DMS79 (cell line): ENCODE measurements around the gene TEX38.
"Not testable (repeated sequence)": the region's sequence is repeated elsewhere in the genome, so short reads cannot be mapped to it uniquely, and the experiment has no call there.

Source experiments
- DNase-seq: peaks from one replicate; lab custom pipeline; 2025; lab: John Stamatoyannopoulos, UW

Gene TEX38

DNA sequence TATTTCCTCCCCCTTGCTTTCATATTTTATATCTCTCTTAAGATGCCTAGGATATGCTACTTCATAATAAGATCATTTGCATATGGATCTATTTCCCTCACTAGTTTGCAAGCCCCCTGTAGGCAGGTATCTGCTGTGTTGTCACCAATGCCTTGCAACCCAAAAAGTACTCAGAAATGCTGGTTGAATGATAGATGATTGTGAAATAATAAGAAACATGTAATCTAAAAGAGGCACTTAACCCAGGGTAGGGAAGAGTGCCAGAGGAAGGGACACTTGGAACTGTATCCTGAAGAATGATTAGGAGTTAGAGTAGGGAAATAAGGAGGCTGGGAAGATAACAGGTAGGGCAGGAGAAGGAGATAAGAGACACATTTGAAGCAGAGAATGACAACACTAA is 15.8 kb upstream of the TEX38 start:
- DNase-seq: no peak

DNA sequence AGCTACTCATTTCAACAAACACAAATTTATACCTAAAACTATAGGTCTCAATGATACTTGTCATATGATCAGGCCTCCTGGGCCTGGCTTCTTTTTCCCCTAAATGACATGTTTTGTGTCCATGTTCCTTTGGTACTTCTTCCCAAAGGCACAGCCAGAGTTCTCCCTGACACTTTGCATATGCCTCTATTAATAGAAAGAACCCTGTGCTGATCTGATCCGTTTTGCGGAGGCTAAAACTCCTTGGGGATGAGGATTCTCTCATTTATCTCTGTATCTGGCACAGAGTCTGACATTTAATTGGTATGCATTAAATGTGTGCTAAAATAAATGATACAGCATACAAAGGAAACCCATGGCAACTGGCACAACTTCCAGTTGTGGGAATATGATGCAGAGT is 15.0 kb upstream of the TEX38 start:
- no peak for DNase-seq

DNA sequence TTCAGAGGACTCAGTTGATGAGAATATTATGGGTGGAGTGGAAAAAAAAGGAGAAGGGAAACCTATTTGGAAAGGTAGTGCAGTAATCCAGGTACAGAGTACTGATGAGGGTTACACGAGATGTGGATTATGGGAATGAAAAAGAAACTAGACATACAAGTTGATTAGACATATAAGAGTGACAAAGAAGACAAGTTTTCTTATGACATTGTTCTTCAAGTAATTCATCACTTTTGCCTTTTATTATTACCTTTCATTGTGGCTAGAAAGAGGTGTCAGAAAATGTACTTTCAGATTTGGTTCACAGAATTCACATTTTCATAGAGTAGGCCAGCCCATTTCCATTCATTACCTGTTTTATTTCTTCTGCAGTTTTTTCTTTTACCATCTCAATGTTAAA is 13.9 kb upstream of the TEX38 start:
- DNase-seq: no peak

DNA sequence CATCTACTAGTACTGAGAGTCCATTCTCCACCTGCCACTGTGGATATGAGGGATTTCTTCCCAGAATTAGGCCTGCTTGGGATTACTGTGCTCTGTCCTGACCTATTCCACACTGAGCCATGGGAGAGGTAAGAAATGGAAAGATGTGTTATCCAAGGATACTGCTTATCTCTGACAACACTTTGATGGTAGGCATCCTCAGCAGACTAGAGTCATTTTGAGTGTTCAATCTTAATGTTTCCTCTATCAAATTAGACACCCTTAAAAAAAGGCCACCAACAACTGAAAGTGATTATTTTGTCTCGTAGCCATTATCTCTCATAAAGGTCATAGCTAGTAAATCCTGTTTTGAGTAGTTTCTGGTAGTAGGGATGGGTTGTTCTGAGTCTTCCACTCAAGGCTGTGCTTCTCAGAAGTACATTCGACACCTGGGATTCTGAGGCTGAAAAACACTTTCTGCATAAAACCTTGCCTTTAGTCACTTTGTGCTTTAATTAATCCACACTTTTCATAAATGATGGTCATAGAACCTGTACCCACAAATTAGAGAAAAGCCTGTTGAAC is 12.3 kb upstream of the TEX38 start:
- DNase-seq: no peak

DNA sequence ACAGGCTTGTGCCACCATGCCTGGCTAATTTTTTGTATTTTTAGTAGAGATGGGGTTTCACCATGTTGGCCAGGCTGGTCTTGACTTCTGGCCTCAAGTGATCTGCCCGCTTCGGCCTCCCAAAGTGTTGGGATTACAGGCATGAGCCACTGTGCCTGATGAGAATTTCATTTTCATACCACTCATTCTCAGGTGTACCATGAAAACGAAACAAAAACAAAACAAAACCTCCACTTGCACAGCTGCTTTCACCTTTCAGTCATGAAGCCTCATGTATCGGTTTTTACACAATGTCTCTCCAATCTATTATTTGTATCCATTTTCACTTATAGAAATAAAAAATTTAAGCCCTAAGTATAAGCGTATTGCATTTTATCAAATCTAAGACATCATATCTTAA is 11.5 kb upstream of the TEX38 start:
- not testable (repeated sequence) for DNase-seq

DNA sequence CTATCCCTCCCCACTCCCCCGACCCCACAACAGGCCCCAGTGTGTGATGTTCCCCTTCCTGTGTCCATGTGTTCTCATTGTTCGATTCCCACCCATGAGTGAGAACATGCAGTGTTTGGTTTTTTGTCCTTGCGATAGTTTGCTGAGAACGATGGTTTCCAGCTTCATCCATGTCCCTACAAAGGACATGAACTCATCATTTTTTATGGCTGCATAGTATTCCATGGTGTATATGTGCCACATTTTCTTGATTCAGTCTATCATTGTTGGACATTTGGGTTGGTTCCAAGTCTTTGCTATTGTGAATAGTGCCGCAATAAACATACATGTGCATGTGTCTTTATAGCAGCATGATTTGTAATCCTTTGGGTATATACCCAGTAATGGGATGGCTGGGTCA is 8.7 kb upstream of the TEX38 start:
- not testable (repeated sequence) for DNase-seq

DNA sequence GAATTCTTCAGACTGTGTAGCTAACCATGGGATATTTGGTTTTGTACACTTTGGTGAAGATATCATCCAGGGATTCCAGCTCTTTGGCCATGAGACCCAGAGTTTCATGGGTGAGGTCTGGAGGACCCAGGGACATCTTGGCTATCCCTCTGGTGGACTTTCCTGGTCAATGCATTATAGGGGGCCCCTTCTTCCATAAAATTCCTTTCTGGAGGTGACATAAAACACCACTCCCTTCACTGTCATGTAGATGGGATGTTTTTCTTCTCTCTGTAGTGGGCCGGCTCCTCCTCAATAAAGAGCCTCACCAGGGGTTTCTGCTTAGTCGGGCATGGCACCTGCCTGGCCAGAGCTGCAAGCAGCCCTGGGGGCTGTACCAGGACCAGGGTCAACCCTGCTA is 5.7 kb upstream of the TEX38 start:
- DNase-seq: no peak

DNA sequence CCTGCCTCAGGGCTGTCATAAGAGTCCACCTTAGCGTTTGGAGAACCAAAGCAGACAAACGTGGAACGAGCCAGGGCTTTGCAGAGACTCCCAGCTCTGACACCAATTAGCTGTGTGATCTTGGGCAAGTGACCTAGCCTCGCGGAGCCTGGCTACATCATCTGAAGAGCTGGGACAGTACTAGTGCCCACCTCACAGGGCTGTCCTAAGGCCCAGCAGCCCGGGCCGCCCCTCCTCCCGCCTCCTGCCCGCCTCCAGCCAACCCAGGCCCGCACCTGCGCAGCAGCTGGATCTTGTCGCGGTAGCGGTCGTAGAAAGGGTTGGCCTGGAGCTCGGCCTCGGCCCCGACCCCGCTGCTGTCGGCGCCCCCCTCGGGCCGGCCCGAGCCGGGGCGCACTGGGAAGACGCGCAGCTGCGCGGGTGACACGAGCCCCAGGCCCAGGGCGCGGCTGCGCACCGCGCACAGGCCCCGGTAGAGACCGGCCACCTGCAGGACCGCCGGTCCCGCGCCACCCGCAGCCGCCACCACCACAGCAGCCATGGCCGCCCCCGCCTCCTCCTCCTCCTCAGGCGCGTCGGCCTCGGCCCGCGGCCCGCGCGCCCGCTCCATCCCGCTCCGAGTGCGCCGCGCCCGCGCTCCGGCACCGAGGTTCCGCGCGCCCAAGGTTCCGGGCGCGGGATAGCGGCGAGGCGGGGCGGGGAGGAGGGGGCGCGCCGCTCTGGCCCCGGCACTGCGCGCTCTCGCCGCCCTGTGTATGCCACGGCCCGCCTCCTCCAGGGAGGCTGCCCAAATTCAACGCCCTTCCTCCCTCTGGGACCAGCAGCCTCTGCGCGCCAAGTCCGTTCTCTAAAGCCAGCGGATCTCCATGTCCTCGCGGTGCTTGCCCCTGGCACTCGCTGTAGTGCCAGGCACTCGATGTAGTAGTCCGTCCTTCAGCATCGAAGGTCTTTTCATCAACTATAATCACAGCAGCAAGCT is 3.6 kb upstream of the TEX38 start, which contains the start of gene ATPAF1:
TSS of gene ATPAF1 (minus strand) at position 583 of the 979 bp plus-strand sequence. CDS start at position 541, 42 bp downstream.
- peak; percentile 47 for DNase-seq

DNA sequence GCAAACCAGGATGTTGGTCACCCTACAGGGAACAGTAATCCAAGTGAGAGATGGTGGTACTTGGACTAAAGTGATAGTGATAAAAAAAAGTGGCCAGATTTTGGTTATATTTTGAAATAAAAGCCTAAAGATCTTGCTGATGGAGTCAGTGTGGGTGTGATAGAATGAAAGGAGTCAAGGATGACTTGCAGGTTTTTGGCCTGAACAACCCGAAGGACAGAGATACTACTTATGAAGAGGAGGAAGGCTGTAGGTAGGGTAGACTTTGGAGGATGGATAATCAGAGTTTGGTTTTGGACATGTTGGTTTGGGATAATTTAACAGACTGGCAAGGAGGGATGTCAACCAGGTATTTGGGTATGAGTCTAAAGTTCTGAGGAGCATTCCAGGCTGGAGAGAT is 1.5 kb upstream of the TEX38 start:
- no peak for DNase-seq

DNA sequence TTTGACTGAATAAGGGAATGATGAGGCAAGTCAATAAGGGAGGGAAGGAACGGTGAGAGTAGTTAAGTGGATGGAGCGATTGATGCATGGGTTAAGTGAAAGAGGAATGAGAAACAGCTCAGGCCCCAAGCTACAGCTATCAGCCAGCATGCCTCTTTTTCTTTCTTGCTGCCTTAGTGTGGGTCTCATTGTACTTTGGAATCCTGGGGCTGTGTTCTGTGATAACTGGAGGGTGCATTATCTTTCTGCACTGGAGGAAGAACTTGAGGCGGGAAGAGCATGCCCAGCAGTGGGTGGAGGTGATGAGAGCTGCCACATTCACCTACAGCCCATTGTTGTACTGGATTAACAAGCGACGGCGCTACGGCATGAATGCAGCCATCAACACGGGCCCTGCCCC is 1.0 kb downstream of the TEX38 start:
- DNase-seq: no peak

DNA sequence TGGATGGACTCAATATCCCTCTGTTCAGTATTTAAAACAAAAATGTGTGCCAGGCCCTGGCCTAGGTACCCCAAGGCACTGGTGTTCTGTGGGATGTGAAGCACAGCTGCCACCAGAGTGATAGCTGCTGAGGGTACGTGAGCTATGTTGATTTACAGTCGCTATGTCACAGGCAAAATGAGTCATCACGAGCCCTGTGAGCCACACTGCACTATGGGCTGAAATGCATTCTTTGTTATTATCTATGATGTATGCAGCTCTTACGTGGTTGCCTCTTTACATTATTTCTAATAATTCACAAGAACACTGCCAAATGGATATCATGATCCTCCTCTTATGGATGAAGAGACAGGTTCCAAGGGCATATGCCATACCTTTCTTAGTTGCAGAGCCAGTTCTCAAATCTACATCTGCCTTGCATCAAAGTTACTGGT is 2.1 kb downstream of the TEX38 start:
- no peak for DNase-seq

DNA sequence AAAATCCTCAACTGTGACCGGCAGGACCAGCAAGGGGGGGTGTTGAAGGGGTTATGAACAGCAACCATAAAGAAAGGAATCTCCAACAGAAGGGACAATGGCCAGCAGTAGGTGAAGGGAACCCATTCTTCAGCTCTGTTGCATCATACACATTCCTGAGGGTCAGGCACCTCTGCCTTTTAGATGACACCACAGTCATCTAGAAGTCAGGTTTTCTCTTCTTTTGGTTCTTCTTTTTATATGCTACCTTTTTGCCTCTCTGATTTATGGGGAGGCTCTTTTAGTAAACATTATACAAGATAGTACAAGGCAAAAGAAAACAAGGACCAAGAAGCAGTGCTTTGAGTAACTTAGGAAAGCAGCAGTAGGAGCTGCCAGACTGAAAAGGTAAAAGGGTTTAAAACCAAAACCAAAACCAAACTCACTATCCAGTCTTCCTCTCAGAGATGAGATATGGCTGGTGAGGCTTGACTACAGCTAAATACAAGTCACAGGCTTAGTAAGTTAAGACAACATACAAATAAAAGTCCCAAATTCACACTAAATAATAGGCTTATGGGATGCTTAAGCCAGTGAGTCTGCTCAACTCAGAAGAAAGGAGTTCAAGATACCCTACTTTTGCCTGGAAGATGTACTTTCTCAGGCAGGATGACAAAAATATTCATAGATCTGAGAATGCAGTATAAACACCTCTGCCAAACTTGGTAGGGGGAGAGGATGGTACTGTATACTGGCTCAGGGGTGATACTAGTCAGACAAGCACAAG is 4.1 kb downstream of the TEX38 start:
- no peak for DNase-seq

DNA sequence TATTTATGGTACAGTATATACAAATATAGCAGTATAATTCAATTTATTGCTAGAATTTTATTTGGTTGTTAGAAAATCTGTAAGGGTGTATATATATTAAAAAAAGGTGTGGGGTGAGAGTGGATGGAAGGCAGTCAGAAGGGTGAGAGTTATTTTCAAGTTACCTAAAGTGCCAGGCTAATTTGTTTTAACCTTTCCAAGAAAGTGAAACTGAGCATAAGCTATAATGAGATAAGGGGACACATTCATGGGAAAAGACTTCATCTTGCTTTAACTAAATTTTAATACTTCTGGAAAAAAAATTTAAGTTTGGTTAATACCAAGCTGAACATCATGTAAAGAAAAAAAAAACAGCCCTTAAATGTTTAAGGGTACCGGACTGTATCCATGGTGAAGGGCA is 4.9 kb downstream of the TEX38 start:
- no peak for DNase-seq

DNA sequence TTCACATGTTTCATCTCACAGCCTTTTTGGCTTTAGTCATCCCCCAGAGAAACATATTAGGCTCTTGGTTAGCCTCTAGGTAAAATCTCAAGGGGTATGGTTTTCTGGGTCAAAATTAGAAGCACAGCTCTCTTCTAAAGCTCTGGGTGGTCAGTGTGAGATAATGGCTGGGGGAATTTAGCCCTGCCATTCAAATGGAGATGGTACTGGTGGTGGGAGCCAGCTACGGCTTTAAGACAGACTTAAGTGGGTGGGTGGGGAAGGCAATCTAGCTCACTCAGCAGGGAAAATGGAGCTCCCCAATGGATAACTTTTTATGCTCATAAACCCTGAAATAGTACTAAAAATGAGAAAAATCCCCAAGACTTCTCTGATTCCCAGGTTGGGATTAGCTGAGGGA is 5.7 kb downstream of the TEX38 start:
- no peak for DNase-seq

DNA sequence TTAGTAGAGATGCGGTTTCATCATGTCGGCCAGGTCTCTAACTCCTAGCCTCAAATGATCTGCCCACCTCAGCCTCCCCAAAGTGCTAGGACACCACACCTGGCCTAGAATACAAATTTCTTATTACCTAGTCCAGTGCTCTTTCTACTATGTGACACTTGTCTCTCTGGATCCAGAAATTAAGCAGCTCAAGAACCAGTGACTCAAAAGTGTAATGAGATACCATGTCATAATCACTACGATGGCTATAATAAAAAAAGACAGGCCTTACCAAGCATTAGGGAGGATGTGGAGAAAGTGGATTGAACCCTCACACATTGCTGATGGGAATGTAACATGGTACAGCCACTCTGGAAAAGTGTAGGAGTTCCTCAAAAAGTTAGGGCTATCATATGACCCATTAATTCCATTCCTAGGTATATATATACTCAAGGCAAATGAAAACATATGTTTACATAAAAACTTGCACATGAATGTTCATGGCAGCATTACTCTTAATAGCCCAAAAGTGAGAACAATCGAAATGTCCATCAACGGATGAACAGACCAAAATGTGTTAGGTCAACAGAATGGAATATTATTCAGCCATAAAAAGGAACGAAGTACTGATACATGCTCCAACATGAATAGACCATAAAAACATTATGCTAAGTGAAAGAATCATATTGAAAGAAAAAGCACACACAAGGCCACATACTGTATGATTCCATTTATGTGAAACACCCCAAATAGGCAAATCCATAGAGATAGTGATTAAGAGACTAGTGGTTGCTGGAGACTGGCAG is 8.3 kb downstream of the TEX38 start:
- DNase-seq: no peak

DNA sequence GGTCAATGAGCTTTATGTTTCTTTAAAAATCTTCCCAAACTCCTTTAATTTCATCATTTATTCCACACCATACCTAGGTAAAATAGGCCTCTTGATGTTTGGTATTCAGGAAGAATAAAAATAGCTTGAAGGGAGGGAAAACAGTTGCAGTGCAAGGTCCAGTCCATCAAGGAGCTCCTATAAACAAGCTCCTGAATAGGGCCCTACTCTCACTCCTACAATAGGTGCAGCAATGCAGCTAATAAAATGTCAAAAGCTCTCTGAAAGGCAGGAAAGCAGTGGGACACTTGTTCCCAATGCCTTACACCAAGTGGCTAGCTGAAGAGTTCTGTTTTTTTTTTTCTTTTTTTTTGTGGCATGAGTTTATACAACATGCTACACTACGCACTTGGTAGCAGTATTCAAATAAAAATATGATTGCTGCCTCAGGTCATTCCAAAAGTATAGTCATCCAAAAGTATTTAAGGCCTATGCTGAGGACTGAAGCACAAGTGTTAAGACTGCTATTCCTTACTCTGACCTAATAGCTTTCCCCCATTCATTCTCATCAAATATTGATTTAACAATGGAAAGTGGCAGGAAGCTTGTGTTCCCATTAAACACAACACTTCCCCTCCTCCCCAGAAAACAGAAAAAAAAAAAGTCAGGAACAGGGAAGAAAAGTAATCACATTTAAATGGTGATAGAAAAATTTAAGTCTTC is 9.8 kb downstream of the TEX38 start:
- no peak for DNase-seq

DNA sequence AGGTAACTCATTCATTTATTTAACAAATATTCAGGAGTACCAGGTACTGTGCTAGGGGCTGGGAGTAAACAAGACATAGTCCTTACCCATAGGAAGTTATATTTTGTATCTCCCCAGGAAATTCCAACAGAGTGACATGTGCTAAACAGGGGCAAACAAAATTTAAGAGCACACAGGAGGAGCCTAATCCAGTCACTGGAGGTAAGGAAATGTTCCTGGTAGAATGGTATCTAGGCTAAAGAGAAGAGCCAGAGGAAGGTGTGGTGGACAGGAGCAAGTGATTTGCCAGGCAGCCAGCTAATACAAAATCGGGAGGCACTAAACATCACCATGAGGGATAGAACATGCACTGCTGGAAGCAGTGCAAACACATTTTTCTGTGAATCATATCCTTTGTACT is 10.4 kb downstream of the TEX38 start:
- no peak for DNase-seq

DNA sequence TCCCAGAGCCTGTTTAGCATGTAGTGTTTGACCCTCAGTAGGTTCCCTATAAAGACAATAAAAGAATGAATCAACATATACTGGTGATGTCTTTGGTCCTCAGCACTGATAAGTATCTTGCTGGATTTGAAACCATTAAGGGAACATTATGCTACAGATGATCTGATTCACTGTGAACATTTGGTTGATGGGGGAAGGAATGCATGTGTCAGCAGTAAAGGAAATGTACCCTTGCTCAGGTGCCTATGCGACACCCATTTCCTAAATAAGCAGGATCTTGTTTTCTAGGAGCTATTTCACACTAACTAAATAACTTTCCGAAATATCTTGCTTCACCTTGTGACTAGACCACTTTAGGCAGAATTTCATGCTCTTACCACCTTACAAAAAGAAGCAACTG is 13.0 kb downstream of the TEX38 start:
- DNase-seq: no peak

DNA sequence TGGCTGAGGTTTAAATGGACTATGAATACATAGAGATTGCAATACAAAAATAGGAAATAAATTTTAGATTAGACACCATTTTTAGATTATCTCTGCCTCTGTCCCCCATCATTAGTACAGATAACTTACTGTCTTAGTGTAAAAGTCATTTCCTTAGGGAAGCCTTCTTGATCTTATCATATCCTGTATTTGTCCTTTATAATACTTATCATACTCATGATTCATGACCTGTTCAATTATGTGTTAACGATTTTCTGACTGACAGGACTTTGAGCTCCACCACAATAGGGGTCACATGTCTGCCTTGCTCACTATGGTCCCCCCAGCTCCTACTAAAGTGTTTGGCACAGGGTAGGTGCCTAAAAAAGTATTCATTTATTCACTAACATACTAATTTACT is 14.6 kb downstream of the TEX38 start:
- DNase-seq: no peak

DNA sequence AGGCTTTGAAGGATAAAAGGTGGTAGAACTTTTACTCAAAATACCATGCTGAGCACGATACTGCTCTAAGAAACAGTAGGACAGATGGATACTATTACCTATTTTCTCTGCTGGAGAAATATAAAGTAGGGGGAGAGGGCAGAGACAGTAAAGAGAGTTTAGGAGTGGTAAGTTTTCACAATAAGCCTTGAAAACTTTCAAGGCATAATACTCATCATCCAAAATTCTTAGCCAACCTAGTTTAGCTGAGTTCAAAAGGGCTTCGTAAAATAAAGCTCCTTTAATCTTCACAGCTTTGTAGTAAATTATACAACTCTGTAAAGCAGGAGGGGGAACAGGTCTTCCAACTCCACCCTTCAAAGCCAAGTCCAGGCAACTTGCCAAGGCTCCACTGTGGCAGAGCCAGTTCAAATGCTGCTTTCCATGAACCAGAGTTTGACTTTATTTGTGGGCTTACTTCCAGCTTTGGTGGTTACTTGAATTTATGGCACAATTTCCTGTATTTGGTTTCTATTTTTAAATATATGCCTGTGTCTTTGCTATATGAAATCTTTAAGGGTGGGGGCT is 15.5 kb downstream of the TEX38 start:
- DNase-seq: peak; percentile 53

DNA sequence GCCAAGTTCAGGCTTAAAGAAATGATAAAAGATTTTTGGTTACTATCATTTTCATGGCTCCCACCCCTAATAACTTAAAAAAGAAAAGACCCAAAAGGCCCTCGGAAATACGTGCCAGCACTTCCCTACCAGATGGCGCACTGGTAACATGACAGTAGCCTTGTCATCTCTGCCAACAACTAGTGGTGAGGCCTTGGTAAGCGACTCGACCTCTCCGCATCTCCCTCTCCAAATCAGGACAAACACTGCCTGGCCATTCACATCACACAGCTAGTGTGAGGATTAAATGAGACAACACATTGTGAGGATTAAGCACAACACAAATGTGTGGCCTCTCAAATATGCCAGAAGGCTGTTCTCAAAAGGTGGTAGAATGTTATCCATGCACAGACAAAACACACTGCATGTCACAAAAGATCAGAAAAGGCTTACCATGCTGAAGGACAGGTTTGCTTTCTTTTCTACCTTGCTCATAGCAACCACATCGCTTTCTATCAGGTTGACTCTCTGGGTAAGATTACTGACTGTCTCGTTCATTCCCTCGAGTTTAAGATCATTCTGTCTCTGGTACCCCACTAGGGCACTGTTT is 16.4 kb downstream of the TEX38 start:
- DNase-seq: no peak
